Upper lobe of left lung (tissue), 4 donors: ENCODE results near the gene MRPS34.

Source experiments
- CTCF ChIP-seq, 6 experiments: fragments of 450-650 bp in 4 of 6; fragments of 200-600 bp in 2 of 6; sonication (generic) in 2 of 6; IDR thresholded peaks; one replicate each; pipeline ENCODE4 v1.5.1; 2016 to 2019; ENCODE audit warnings: antibody characterized with exemption in 6 of 6
- EP300 ChIP-seq, 4 donors: sonication (generic); formaldehyde crosslinking; IDR thresholded peaks; one replicate each; pipeline ENCODE4 v1.5.1; 2017; ENCODE audit warnings: antibody characterized with exemption in 4 of 4, control low read depth in 2 of 4
- POLR2A ChIP-seq, 4 donors: fragments of 450-650 bp; IDR thresholded peaks; one replicate each; pipeline ENCODE4 v1.5.1; 2016 to 2017; ENCODE audit warnings: antibody characterized with exemption in 4 of 4, mild to moderate bottlenecking in 2 of 4

- TF ChIP-seq CTCF (IDR thresholded peaks at IDR 0.05) (no peak), POLR2A (IDR thresholded peaks at IDR 0.05) (no peak), EP300 (IDR thresholded peaks at IDR 0.05) (no peak)
Measured at GRCh38 chr16:1776991-1777374, 4.0 kb upstream of the MRPS34 start.
